Panc1 (cell line): Measurements from ENCODE around the gene ETNK1.

Source experiments
- POLR2AphosphoS5 ChIP-seq: IDR thresholded peaks from 2 replicates; pipeline ENCODE4 v1.6.1; 2012; ENCODE audit warnings: mild to moderate bottlenecking, low read depth, low read length, moderate library complexity
- TF ChIP-seq, protein P1 (sequence below): fragments of 450-650 bp; IDR thresholded peaks from 2 replicates; pipeline ENCODE4 v1.5.1; 2017; ENCODE audit warnings: mild to moderate bottlenecking
- TF ChIP-seq, protein P2 (sequence below), 2 experiments: IDR thresholded peaks; 2 replicates each; pipeline ENCODE4 v1.6.1; 2011 to 2012; ENCODE audit warnings: low read depth in 2 of 2, control low read depth in 1 of 2, low read length in 1 of 2, mild to moderate bottlenecking in 1 of 2, moderate library complexity in 1 of 2; ENCODE audit not compliant: insufficient read depth in 1 of 2

DNA sequence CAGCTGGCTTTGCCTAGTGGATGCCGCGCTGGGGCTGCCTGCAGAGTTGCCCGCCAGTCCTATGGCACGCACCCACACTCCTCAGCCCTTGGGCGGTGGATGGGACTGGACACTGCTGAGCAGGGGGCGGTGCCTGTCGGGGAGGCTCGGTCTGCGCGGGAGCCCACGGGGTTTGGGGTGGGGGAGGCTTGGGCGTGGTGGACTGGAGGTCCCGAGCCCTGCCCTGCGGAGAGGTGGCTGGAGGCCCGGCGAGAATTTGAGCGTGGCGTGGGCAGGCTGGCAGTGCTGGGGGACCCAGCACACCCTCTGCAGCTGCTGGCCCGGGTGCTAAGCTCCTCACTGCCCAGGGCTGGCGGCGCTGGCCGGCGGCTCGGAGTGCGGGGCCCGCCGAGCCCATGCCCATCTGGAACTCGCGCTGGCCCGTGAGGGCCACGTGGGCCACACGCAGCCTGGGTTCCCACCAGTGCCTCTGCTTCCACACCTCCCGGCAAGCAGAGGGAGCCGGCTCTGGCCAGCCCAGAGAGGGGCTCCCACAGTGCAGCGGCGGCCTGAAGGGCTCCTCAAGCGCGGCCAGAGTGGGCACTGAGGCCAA lies 68.1 kb downstream of the ETNK1 start:
- TF ChIP-seq, protein P1, sequence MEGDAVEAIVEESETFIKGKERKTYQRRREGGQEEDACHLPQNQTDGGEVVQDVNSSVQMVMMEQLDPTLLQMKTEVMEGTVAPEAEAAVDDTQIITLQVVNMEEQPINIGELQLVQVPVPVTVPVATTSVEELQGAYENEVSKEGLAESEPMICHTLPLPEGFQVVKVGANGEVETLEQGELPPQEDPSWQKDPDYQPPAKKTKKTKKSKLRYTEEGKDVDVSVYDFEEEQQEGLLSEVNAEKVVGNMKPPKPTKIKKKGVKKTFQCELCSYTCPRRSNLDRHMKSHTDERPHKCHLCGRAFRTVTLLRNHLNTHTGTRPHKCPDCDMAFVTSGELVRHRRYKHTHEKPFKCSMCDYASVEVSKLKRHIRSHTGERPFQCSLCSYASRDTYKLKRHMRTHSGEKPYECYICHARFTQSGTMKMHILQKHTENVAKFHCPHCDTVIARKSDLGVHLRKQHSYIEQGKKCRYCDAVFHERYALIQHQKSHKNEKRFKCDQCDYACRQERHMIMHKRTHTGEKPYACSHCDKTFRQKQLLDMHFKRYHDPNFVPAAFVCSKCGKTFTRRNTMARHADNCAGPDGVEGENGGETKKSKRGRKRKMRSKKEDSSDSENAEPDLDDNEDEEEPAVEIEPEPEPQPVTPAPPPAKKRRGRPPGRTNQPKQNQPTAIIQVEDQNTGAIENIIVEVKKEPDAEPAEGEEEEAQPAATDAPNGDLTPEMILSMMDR: no peak
- TF ChIP-seq, protein P2, sequence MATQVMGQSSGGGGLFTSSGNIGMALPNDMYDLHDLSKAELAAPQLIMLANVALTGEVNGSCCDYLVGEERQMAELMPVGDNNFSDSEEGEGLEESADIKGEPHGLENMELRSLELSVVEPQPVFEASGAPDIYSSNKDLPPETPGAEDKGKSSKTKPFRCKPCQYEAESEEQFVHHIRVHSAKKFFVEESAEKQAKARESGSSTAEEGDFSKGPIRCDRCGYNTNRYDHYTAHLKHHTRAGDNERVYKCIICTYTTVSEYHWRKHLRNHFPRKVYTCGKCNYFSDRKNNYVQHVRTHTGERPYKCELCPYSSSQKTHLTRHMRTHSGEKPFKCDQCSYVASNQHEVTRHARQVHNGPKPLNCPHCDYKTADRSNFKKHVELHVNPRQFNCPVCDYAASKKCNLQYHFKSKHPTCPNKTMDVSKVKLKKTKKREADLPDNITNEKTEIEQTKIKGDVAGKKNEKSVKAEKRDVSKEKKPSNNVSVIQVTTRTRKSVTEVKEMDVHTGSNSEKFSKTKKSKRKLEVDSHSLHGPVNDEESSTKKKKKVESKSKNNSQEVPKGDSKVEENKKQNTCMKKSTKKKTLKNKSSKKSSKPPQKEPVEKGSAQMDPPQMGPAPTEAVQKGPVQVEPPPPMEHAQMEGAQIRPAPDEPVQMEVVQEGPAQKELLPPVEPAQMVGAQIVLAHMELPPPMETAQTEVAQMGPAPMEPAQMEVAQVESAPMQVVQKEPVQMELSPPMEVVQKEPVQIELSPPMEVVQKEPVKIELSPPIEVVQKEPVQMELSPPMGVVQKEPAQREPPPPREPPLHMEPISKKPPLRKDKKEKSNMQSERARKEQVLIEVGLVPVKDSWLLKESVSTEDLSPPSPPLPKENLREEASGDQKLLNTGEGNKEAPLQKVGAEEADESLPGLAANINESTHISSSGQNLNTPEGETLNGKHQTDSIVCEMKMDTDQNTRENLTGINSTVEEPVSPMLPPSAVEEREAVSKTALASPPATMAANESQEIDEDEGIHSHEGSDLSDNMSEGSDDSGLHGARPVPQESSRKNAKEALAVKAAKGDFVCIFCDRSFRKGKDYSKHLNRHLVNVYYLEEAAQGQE (IDR thresholded peaks at IDR 0.05; ENCODE audit: insufficient read depth in 1 of 2, low read depth in 2 of 2, low read length in 1 of 2): no peak
- TF ChIP-seq POLR2AphosphoS5: no peak
